Heart right ventricle (tissue), 16 donors: ENCODE results near the gene NHS. TPM values are rescaled to one million over a fixed set of nuclear protein-coding genes. Genes with fewer than 3 reads are reported as not detected.
A peak's percentile ranks its signal among the peaks of the same experiment; 100 is the strongest.

Experiments
- ATAC-seq, 8 donors: fragments of 200-7000 bp; cut with Tn5 transposase; one replicate each; pipeline ENCODE4 v1.9.1; 2020; ENCODE audit warnings: mild to moderate bottlenecking in 8 of 8, moderate library complexity in 8 of 8, moderate number of reproducible peaks in 1 of 8
- DNase-seq, 2 donors: peaks; one replicate each; pipeline ENCODE4 v3.0.0-alpha.2; 2020
- H3K27ac ChIP-seq, 10 donors: fragments of 200-600 bp; sonication (generic) in 2 of 10; one replicate each; pipeline versions ENCODE4 v1.5.0 to v1.8.0; 2020 to 2022; ENCODE audit warnings: mild to moderate bottlenecking in 3 of 10
- H3K27me3 ChIP-seq, 7 donors: fragments of 200-600 bp; one replicate each; pipeline ENCODE4 v1.8.0; 2021 to 2022; ENCODE audit warnings: mild to moderate bottlenecking in 2 of 7
- H3K36me3 ChIP-seq, 9 donors: fragments of 200-600 bp; sonication (generic) in 1 of 9; one replicate each; pipeline versions ENCODE4 v1.5.0 to v1.8.0; 2020 to 2022; ENCODE audit warnings: mild to moderate bottlenecking in 2 of 9
- H3K4me1 ChIP-seq, 9 donors: fragments of 200-600 bp; sonication (generic) in 1 of 9; one replicate each; pipeline versions ENCODE4 v1.5.0 to v1.8.0; 2020 to 2022; ENCODE audit warnings: mild to moderate bottlenecking in 4 of 9
- H3K4me3 ChIP-seq, 10 donors: fragments of 200-600 bp; sonication (generic) in 2 of 10; one replicate each; pipeline versions ENCODE4 v1.5.0 to v1.8.0; 2020 to 2022; ENCODE audit warnings: mild to moderate bottlenecking in 7 of 10, moderate library complexity in 2 of 10
- H3K9me3 ChIP-seq, 11 donors: fragments of 200-600 bp in 10 of 11; sonication (generic) in 2 of 11; one replicate each; pipeline versions ENCODE4 v1.5.0 to v1.8.0; 2013 to 2022; ENCODE audit warnings: mild to moderate bottlenecking in 2 of 11, control low read depth in 1 of 11, moderate library complexity in 1 of 11
- CTCF ChIP-seq, 9 donors: fragments of 200-600 bp; sonication (generic) in 2 of 9; IDR thresholded peaks; one replicate each; pipeline versions ENCODE4 v1.5.0 to v1.8.0; 2021 to 2022; ENCODE audit warnings: antibody characterized with exemption in 9 of 9, mild to moderate bottlenecking in 5 of 9, moderate library complexity in 1 of 9
- WGBS, 2 donors: extraction: QIAGEN DNeasy Blood & Tissue Kit; methylation state at CpG; one replicate each; pipeline ENCODE4 v1.1.7; 2013; ENCODE audit warnings: inconsistent platforms in 1 of 2; 5-methylcytosine and 5-hydroxymethylcytosine counted together
- intact Hi-C, 10 donors: fragments of 100-400 bp; cut with DNase I; formaldehyde crosslinking; loops; one replicate each; pipeline versions ENCODE4 v1.11.1 to v1.14.2; 2022
- polyA plus RNA-seq, 2 donors: library from polyadenylated mRNA; stranded (reverse); fragments of 200-250 nt; gene quantifications; one replicate each; pipeline ENCODE4 v1.2.3, GENCODE V29; 2013
- total RNA-seq, 10 donors: library from RNA; stranded (reverse); fragmentation: NEBNext Ultra II Directional in 3 of 10; extraction: Animal tissue kit (Norgen Biotek cat#: 25700) in 3 of 10; gene quantifications; one replicate each; pipeline versions ENCODE4 v1.2.1 to v1.2.4, GENCODE V29; 2021 to 2023
- donor health status: Arrhythmogenic right ventricular cardiomyopathy.
- donor health status: ischemic (EF 13 %, LVEDD 7.1; RV severe dilation, severe dysfunction).
- donor health status: healthy with polysubstance abuse.
- donor health status: DM: no; HTN: yes; CAD: no.
- donor health status: DM: no; HTN: no; CAD: no.
- donor health status: ischemic (EF 25% LVEDD 6.9; RV normal size, moderate dysfunction).
- donor health status: ischemic (EF 25% LVEDD 5.7; RV mildly dilated, moderate dysfunction).
- donor health status: healthy.
- donor health status: DM: yes; HTN: yes; CAD: no.
- donor health status: Ischemic cardiomyopathy.
- donor health status: ischemic (EF 35%, LVEDD 5.7; RV mildly dilated, moderate dysfunction).
- donor health status: nonischemic (EF 11% LVEDD 7.7; RV severe dilation, severe dysfunction).
- donor health status: DM: yes; HTN: yes; CAD: no.
- donor health status: PGD.
- donor health status: ischemic (EF 29% LVEDD 5.4; RV normal size, mild dysfunction).
- donor health status: nonischemic (EF 23%, LVEDD 6.1; RV moderate dilation, normal function).

Gene NHS
- total and polyA plus RNA-seq, 12 donors = 0.20 to 2.7 (median 1.2) TPM

- no peak for TF ChIP-seq CTCF (IDR thresholded peaks at IDR 0.05)
- H3K27ac ChIP-seq = peak overlapping the region in 5 of 10 donors; percentile 15 to 39 (median 31)
- intact Hi-C loops = loop anchor here in 7 of 10 donors (5.0 to 10.0 kb wide), 8 partner anchors 131 to 316 kb away; no protein-coding TSS in a partner anchor
Measured at GRCh38 chrX:17375637-17376430, 834 bp downstream of the NHS start.

GRCh38 chrX:17376431-17377077 is 1.6 kb downstream of the NHS start:
- peak overlapping the region; percentile 9 to 60 (median 58) for H3K4me3 ChIP-seq
- TF ChIP-seq CTCF (IDR thresholded peaks at IDR 0.05) = no peak
- ATAC-seq (no peak), DNase-seq (peak in 1 of 2 donors; percentile 6)
- peaks cover 0 to 7% (median 0%) of the 10 kb centered on the region in 9 donors for H3K4me1 ChIP-seq
- peaks cover 0 to 14% (median 0%) of the 10 kb centered on the region in 11 donors for H3K9me3 ChIP-seq
- H3K27me3 ChIP-seq = peaks cover 0 to 64% (median 0%) of the 10 kb centered on the region in 7 donors
- intact Hi-C loops = loop anchor here in 7 of 10 donors (5.0 to 10.0 kb wide), 8 partner anchors 132 to 316 kb away; no protein-coding TSS in a partner anchor
- H3K27ac ChIP-seq = peak overlapping the region in 3 of 10 donors; percentile 4 to 30 (median 9)
- 1 to 2% methylated on average over 23 to 31 of the region's 31 CpGs for WGBS, 2 donors
- no peaks in the 10 kb centered on the region for H3K36me3 ChIP-seq

More at GRCh38 chrX:17375637-17376430, 834 bp downstream of the NHS start:
- H3K4me3 ChIP-seq = peak overlapping the region; percentile 18 to 60 (median 58)
- DNase-seq (peak in 1 of 2 donors; percentile 31), ATAC-seq (peak; percentile 32 to 58 (median 43))
- peaks cover 0 to 7% (median 0%) of the 10 kb centered on the region in 9 donors for H3K4me1 ChIP-seq
- H3K36me3 ChIP-seq = no peaks in the 10 kb centered on the region
- peaks cover 0 to 70% (median 0%) of the 10 kb centered on the region in 7 donors for H3K27me3 ChIP-seq
- peaks cover 0 to 7% (median 0%) of the 10 kb centered on the region in 11 donors for H3K9me3 ChIP-seq
- WGBS, 2 donors = 0 to 1% methylated on average over 27 to 98 of the region's 103 CpGs

- H3K4me3 ChIP-seq = peak overlapping the region; percentile 18 to 60 (median 58)
- no peaks in the 10 kb centered on the region for H3K36me3 ChIP-seq
- H3K27ac ChIP-seq = peak overlapping the region in 2 of 10 donors; percentile 4 to 9
- 1% methylated on average over 38 to 43 of the region's 46 CpGs for WGBS, 2 donors
- H3K4me1 ChIP-seq = peaks cover 0 to 7% (median 0%) of the 10 kb centered on the region in 9 donors
- peak in 7 of 8 donors; percentile 17 to 71 (median 43) for ATAC-seq
- intact Hi-C loops = loop anchor here in 7 of 10 donors (5.0 to 10.0 kb wide), 8 partner anchors 132 to 315 kb away; no protein-coding TSS in a partner anchor
- no peak for TF ChIP-seq CTCF (IDR thresholded peaks at IDR 0.05)
- peak in 1 of 2 donors; percentile 20 for DNase-seq
- peaks cover 0 to 60% (median 0%) of the 10 kb centered on the region in 7 donors for H3K27me3 ChIP-seq
- H3K9me3 ChIP-seq = peaks cover 0 to 20% (median 4%) of the 10 kb centered on the region in 11 donors
Measured at GRCh38 chrX:17377091-17377717, 2.2 kb downstream of the NHS start.
